Measurements from ENCODE around the gene FADD. TPM values are rescaled to one million over a fixed set of nuclear protein-coding genes. Genes with fewer than 3 reads are reported as not detected.

The FADD gene
- total RNA-seq, 4 donors from 2014 or later = 17.9 to 24.5 (median 21.0) TPM

DNA sequence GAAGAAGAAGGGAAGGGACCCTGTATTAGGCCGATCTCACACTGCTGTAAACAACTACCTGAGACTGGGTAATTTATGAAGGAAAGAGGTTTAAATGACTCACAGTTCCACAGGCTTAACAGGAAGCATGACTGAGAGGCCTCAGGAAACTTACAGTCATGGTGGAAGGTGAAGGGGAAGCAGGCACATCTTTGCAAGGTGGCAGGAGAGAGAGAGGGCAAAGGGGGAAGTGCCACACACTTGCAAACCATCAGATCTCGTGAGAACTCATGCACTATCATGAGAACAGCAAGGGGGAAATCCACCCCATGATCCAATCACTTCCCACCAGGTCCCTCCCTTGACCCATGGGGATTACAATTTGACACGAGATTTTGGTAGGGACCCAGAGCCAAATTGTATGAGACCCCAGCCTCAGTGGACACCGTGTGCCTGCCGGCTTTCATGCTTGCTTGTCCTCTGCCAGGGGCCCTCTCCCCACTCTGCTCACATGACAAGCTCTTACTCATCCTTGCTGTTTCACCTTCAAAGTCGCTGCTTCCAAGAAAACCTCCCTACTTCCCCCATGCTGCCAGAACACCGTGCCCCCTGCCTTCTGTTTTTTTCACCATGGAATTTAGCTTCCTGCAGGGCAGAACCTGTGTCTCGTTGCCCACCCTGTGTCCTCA lies 44.1 kb downstream of the FADD start:
- 50 to 56% methylated on average over 8 of the region's 8 CpGs for WGBS, 2 donors
- DNase-seq (ENCODE audit: low spot score in 2 of 2) = no peak
- intact Hi-C loops (cut with DNase I; ENCODE audit: low total_unique reads) = no loop called here
- TF ChIP-seq, protein P1, sequence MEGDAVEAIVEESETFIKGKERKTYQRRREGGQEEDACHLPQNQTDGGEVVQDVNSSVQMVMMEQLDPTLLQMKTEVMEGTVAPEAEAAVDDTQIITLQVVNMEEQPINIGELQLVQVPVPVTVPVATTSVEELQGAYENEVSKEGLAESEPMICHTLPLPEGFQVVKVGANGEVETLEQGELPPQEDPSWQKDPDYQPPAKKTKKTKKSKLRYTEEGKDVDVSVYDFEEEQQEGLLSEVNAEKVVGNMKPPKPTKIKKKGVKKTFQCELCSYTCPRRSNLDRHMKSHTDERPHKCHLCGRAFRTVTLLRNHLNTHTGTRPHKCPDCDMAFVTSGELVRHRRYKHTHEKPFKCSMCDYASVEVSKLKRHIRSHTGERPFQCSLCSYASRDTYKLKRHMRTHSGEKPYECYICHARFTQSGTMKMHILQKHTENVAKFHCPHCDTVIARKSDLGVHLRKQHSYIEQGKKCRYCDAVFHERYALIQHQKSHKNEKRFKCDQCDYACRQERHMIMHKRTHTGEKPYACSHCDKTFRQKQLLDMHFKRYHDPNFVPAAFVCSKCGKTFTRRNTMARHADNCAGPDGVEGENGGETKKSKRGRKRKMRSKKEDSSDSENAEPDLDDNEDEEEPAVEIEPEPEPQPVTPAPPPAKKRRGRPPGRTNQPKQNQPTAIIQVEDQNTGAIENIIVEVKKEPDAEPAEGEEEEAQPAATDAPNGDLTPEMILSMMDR (IDR thresholded peaks at IDR 0.05) = no peak
- no peak for TF ChIP-seq POLR2A (IDR thresholded peaks at IDR 0.05)
- no peak overlapping the region for H3K4me3 ChIP-seq (ENCODE audit: low read depth, poor library complexity, severe bottlenecking)

DNA sequence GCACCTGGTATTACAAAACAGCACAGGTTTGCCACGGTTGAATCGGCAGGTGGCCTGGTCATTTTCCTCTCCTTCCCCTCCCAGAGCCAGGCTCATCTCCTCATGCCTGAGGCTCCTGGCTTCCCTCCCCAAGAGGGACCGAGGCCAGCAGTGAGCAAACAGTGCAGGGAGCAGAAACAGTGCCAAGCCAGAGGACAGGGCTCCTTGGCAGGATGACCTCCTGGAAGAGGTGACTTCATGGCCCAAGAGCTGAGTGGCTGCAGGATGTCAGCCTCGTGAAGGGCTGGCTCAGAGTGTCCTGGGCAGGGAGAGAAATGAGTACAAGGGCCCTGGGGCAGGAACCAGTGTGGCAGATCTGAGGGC lies 44.6 kb downstream of the FADD start:
- no peak for DNase-seq (ENCODE audit: low spot score in 2 of 2)
- WGBS, 2 donors = 37 to 38% methylated on average over 4 of the region's 4 CpGs
- H3K4me3 ChIP-seq (ENCODE audit: low read depth, poor library complexity, severe bottlenecking) = no peak overlapping the region
- intact Hi-C loops (cut with DNase I; ENCODE audit: low total_unique reads) = no loop called here
- TF ChIP-seq, protein P1 (IDR thresholded peaks at IDR 0.05) = no peak
- TF ChIP-seq POLR2A (IDR thresholded peaks at IDR 0.05) = no peak

DNA sequence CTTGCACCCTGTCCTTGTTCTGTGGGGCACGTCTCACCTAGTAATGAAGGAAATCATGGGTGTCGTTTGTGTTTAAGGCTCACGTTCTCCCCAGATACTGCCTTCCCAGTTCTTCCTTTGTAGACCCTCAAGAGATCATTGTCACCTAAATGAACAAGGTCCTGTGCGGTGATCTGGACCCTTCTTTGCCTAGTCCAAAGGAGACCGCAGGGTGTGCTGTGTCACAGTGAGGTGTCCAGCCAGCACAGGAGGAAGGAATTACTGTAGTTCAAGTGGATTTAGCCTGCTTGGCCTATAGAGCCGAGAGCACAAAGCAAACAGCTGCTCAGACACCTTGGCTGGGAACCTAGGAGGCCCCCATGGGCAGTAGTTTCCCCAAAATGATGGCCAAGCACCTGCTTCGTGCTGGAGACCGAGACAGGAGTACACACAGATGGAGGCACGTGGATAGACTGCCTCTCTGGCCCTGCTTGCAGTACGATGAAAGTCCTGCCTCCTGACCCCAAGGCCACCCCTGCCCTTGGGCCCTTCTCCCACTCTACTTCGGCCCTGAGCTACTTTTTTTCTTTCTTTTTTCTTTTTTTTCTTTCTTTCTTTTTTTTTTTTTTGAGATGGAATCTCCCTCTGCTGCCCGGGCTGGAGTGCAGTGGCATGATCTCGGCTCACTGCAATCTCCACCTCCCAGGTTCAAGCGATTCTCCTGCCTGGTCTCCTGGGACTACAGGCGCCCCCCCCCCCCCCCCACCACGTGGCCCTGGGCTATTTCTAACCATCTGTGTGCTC lies 48.0 kb downstream of the FADD start:
- no peak for TF ChIP-seq POLR2A (IDR thresholded peaks at IDR 0.05)
- TF ChIP-seq, protein P1 (IDR thresholded peaks at IDR 0.05) = no peak
- DNase-seq (ENCODE audit: low spot score in 2 of 2) = no peak
- intact Hi-C loops (cut with DNase I; ENCODE audit: low total_unique reads) = no loop called here
- 77 to 79% methylated on average over 14 to 16 of the region's 16 CpGs for WGBS, 2 donors
- no peak overlapping the region for H3K4me3 ChIP-seq (ENCODE audit: low read depth, poor library complexity, severe bottlenecking)

DNA sequence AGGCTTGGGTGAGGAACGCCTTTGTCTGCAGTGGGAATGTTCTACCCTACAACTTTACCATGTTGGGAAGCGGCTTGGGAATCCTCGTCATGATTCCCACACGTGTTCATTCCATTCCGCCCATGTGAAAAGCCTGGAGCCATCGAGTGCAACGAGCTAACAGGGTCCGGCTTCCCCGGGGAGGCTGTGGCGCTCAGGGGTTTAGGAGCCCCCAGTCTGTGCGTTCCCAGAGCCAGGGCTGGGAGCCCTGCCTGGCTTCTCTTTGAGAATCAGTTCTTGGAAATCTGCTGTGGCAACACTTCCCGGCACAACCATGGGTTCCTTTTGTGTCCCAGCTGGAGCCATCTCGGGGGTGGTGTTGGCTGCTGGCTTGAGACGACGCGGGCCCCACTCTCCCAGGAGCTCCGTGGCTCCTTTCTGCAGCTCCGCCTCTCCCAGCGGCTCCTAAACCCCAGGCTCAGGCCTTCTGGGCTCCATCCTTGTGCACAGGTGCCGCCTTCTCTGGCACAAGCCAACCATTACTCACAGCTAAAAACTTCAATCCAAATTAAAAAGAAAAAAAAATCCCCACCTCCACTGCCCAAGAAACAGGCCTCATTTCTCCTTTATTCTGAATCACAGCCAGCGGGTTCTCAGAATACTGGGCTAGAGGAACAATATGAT lies 48.7 kb downstream of the FADD start:
- 51 to 57% methylated on average over 18 to 21 of the region's 21 CpGs for WGBS, 2 donors
- no peak for DNase-seq (ENCODE audit: low spot score in 2 of 2)
- no peak overlapping the region for H3K4me3 ChIP-seq (ENCODE audit: low read depth, poor library complexity, severe bottlenecking)
- TF ChIP-seq POLR2A (IDR thresholded peaks at IDR 0.05) = no peak
- TF ChIP-seq, protein P1 (IDR thresholded peaks at IDR 0.05) = no peak
- intact Hi-C loops (cut with DNase I; ENCODE audit: low total_unique reads) = no loop called here

DNA sequence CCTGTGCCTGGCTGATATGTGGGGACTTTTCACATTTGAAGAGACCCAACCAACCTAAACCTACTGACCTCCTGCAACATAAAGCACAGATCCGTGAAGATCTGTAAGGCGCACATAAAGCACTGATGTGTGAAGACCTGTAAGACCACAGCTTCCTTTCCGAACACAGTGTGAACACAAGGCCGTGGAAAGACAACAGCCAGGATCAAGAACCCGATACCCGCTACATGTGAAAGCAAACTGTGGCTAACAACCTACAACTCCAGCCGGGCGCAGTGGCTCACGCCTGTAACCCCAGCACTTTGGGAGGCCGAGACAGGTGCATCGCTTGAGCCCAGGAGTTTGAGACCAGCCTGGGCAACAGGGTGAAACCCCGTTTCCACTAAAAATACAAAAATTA lies 49.7 kb downstream of the FADD start:
- WGBS, 2 donors = 91 to 97% methylated on average over 12 of the region's 12 CpGs
- DNase-seq (ENCODE audit: low spot score in 2 of 2) = no peak
- intact Hi-C loops (cut with DNase I; ENCODE audit: low total_unique reads) = no loop called here
- no peak for TF ChIP-seq POLR2A (IDR thresholded peaks at IDR 0.05)
- TF ChIP-seq, protein P1 (IDR thresholded peaks at IDR 0.05) = no peak
- H3K4me3 ChIP-seq (ENCODE audit: low read depth, poor library complexity, severe bottlenecking) = no peak overlapping the region

All from lower leg skin (tissue), 4 donors.